Endodermal cell (in vitro differentiated cells): ENCODE data around the gene ARRDC1. TPM values are rescaled to one million over a fixed set of nuclear protein-coding genes. Genes with fewer than 3 reads are reported as not detected.

Source experiments
- DNase-seq: peaks from one replicate; pipeline ENCODE4 v3.0.0-alpha.2; 2017
- H3K27ac ChIP-seq: 2 replicates; pipeline ENCODE4 v1.5.1; 2013; ENCODE audit warnings: mild to moderate bottlenecking, low read depth, low read length, moderate library complexity
- H3K27me3 ChIP-seq: 2 replicates; pipeline ENCODE4 v1.6.1; 2013; ENCODE audit warnings: mild to moderate bottlenecking, low read length, moderate library complexity; ENCODE audit not compliant: insufficient read depth, control insufficient read depth, poor library complexity, severe bottlenecking
- H3K36me3 ChIP-seq: 2 replicates; pipeline ENCODE4 v1.7.0; 2013; ENCODE audit warnings: mild to moderate bottlenecking, low read length, moderate library complexity; ENCODE audit not compliant: control insufficient read depth, insufficient read depth
- H3K4me1 ChIP-seq: one replicate; pipeline ENCODE4 v1.7.0; 2013; ENCODE audit warnings: low read length; ENCODE audit not compliant: control insufficient read depth, insufficient read depth
- H3K4me3 ChIP-seq: 2 replicates; pipeline ENCODE4 v1.5.1; 2013; ENCODE audit warnings: mild to moderate bottlenecking, low read length, moderate library complexity
- H3K9ac ChIP-seq: 2 replicates; pipeline ENCODE4 v1.6.1; 2013; ENCODE audit warnings: mild to moderate bottlenecking, low read length, moderate library complexity; ENCODE audit not compliant: poor library complexity, severe bottlenecking; ENCODE audit errors: extremely low read depth
- H3K9me3 ChIP-seq: 2 replicates; pipeline ENCODE4 v1.6.1; 2013; ENCODE audit warnings: mild to moderate bottlenecking, low read length, moderate library complexity; ENCODE audit not compliant: control insufficient read depth
- H3K27ac Mint-ChIP-seq: 2 replicates; pipeline ENCODE4 v1.8.0; 2020; ENCODE audit warnings: mixed read lengths
- H3K27me3 Mint-ChIP-seq: 2 replicates; pipeline ENCODE4 v1.8.0; 2021; ENCODE audit warnings: mild to moderate bottlenecking, mixed read lengths; ENCODE audit not compliant: insufficient read depth
- H3K36me3 Mint-ChIP-seq: 2 replicates; pipeline ENCODE4 v1.8.0; 2020; ENCODE audit warnings: low read depth, mixed read lengths
- H3K4me1 Mint-ChIP-seq: 2 replicates; pipeline ENCODE4 v1.8.0; 2020; ENCODE audit warnings: mixed read lengths
- H3K4me3 Mint-ChIP-seq: 2 replicates; pipeline ENCODE4 v1.8.0; 2020; ENCODE audit warnings: mild to moderate bottlenecking, moderate library complexity, mixed read lengths
- H3K9me3 Mint-ChIP-seq: 2 replicates; pipeline ENCODE4 v1.8.0; 2020; ENCODE audit warnings: mild to moderate bottlenecking, mixed read lengths
- WGBS, 2 experiments: methylation state at CpG; one replicate each; pipeline versions ENCODE4 v1.1.5 to v1.1.7; 2013; ENCODE audit warnings: missing lambda C conversion rate in 2 of 2, mixed read lengths in 1 of 2; ENCODE audit not compliant: insufficient coverage in 1 of 2, insufficient read length in 1 of 2; 5-methylcytosine and 5-hydroxymethylcytosine counted together
- long read RNA-seq, 4 experiments: library from polyadenylated mRNA in 2 of 4; library from RNA in 1 of 4; library from capped mRNA in 1 of 4; stranded (forward) in 3 of 4; unstranded in 1 of 4; transcript quantifications; one replicate each; pipeline ENCODE4 v2.0.0, GENCODE V29; 2020 to 2021; ENCODE audit warnings: inconsistent platforms in 1 of 4
- polyA plus RNA-seq, 2 experiments: library from polyadenylated mRNA; stranded (reverse); fragments of 50-300 nt; gene quantifications; one replicate each; pipeline ENCODE4 v1.2.3, GENCODE V29; 2013
- total RNA-seq, 2 donors: library from RNA; stranded (reverse); fragmentation: NEBNext Ultra II Directional in 1 of 2; extraction: Animal tissue kit (Norgen Biotek cat#: 25700) in 1 of 2; gene quantifications; 2 replicates in 1 of 2; 3 replicates in 1 of 2; pipeline ENCODE4 v1.2.1, GENCODE V29; 2021
- TF ChIP-seq, protein P1 (sequence below): fragments of 200-600 bp; sonication (generic); conservative IDR thresholded peaks from 2 replicates; pipeline ENCODE4 v1.5.0; 2021; ENCODE audit warnings: antibody characterized with exemption, mild to moderate bottlenecking

Gene ARRDC1
- 10 to 100 TPM; 41.5 to 46.2 TPM for total RNA-seq
- 23.5 TPM for polyA plus RNA-seq (2013, experiment 1 of 2)
- polyA plus RNA-seq (2013, experiment 2 of 2): 18.6 TPM
- long read RNA-seq, experiment 1, partial matches to known transcripts: 7 of 17 reads
- long read RNA-seq, experiment 1, other reads (novel, unspliced or antisense): 6 of 17 reads
- long read RNA-seq, experiment 2, transcript ARRDC1-201 (8 exons, 1,586 nt): major isoform, 40 of 95 reads
- long read RNA-seq, experiment 2, partial matches to known transcripts: 17 of 95 reads
- long read RNA-seq, experiment 2, other reads (novel, unspliced or antisense): 36 of 95 reads
- long read RNA-seq, experiment 3, transcript ARRDC1-201 (8 exons, 1,586 nt): major isoform, 87 of 172 reads
- long read RNA-seq, experiment 3, partial matches to known transcripts: 34 of 172 reads
- long read RNA-seq, experiment 3, other reads (novel, unspliced or antisense): 51 of 172 reads
- long read RNA-seq, experiment 4, transcript ARRDC1-201 (8 exons, 1,586 nt): major isoform, 8 of 21 reads
- long read RNA-seq, experiment 4, partial matches to known transcripts: 5 of 21 reads
- long read RNA-seq, experiment 4, other reads (novel, unspliced or antisense): 8 of 21 reads

DNA sequence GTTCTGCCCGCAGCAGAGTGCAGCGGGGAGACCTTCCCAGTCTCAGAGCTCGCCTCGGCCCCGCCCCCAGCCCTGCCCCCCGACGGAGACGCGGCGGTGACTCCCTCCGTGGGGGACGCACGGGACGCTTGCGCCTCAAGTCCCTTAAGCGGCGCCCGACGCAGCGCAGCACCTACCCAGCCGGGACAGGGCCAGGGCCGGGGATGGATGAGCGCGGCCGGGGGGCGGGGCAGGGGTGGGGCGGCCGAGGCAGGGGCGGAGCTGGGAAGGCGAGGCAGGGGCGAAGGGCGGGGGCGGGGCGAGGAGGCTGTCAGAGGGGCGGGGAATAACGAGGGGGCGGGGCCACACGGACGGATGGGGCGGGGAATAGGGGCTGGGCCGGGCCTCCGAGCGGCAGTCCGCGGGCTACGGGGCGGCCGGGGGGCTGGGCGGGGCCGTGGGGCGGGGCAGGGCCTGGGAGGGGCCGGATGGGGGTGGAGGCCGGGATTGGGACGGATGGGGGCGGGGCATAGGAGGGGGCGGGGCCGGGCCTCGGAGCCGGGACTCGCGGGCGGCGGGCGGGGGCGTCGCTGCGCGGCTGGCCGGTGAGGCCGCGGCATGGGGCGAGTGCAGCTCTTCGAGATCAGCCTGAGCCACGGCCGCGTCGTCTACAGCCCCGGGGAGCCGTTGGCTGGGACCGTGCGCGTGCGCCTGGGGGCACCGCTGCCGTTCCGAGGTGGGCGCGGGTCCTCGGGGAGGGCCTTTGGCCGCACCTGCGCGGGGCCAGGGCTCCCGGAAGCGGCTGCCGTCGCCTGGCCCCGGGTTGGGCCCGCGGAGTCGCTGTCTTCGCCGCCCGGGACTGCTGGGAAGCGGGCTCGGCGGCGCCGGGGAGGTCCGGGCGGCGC lies at the start of gene ARRDC1:
Gene ARRDC1, plus strand, starts transcription at position 566 of the 884 bp plus-strand sequence. Its CDS starts 32 bp downstream, at position 598.
- no peaks in the 10 kb centered on the region for H3K36me3 Mint-ChIP-seq
- Histone ChIP-seq H3K27ac (no peak within 1 kb of the TSS), H3K9me3 (no peaks in the 10 kb centered on the region), H3K4me3 (peak within 1 kb of the TSS; percentile 77), H3K36me3 (no peaks in the 10 kb centered on the region), H3K4me1 (no peaks in the 10 kb centered on the region), H3K9ac (peak within 1 kb of the TSS; percentile 47), H3K27me3 (no peaks in the 10 kb centered on the region)
- H3K4me1 Mint-ChIP-seq: peaks cover 20% of the 10 kb centered on the region
- H3K27me3 Mint-ChIP-seq: peaks cover 6% of the 10 kb centered on the region
- WGBS, 2 experiments: 0% methylated on average over 13 to 109 of the region's 111 CpGs
- no peak within 1 kb of the TSS for H3K27ac Mint-ChIP-seq
- TF ChIP-seq, protein P1, sequence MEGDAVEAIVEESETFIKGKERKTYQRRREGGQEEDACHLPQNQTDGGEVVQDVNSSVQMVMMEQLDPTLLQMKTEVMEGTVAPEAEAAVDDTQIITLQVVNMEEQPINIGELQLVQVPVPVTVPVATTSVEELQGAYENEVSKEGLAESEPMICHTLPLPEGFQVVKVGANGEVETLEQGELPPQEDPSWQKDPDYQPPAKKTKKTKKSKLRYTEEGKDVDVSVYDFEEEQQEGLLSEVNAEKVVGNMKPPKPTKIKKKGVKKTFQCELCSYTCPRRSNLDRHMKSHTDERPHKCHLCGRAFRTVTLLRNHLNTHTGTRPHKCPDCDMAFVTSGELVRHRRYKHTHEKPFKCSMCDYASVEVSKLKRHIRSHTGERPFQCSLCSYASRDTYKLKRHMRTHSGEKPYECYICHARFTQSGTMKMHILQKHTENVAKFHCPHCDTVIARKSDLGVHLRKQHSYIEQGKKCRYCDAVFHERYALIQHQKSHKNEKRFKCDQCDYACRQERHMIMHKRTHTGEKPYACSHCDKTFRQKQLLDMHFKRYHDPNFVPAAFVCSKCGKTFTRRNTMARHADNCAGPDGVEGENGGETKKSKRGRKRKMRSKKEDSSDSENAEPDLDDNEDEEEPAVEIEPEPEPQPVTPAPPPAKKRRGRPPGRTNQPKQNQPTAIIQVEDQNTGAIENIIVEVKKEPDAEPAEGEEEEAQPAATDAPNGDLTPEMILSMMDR: no peak
- no peaks in the 10 kb centered on the region for H3K9me3 Mint-ChIP-seq
- DNase-seq: peak; percentile 99
- H3K4me3 Mint-ChIP-seq: peak within 1 kb of the TSS; percentile 62

- 92 to 95% methylated on average over 21 to 24 of the region's 24 CpGs for WGBS, 2 experiments
- H3K27ac ChIP-seq: no peak overlapping the region
- no peaks in the 10 kb centered on the region for H3K27me3 Mint-ChIP-seq
- no peak overlapping the region for H3K9ac ChIP-seq
- peak overlapping the region; percentile 6 for H3K27ac Mint-ChIP-seq
- H3K9me3 Mint-ChIP-seq: peaks cover 10% of the 10 kb centered on the region
- peaks cover 54% of the 10 kb centered on the region for H3K36me3 Mint-ChIP-seq
- H3K9me3 ChIP-seq: peaks cover 5% of the 10 kb centered on the region
- no peak overlapping the region for H3K4me3 Mint-ChIP-seq
- H3K4me1 Mint-ChIP-seq: no peaks in the 10 kb centered on the region
- DNase-seq: no peak
- H3K36me3 ChIP-seq: peaks cover 53% of the 10 kb centered on the region
- H3K27me3 ChIP-seq: no peaks in the 10 kb centered on the region
- H3K4me3 ChIP-seq: no peak overlapping the region
- H3K4me1 ChIP-seq: no peaks in the 10 kb centered on the region
- TF ChIP-seq, protein P1: no peak
These were observed 49.2 kb upstream of the ARRDC1 start for GRCh38 chr9:137556069-137556838.

DNA sequence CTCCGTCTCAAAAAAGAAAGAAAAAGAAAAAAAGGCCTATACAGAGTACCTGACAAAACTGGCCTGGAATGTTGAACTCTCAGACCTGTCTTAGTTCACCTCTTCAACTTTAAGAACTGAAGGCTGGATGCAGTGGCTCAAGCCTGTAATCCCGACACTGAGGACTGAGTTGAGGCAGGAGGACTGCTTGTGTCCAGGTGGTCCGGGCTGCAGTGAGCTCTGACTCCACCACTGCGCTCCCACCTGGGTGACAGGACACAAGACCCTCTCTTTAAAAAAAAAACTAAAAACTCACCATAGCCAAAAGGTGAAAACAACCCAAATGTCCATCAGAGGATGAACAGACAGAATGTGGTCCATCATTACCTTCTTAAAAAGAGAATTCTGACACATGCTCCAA lies 47.4 kb upstream of the ARRDC1 start:
- no peaks in the 10 kb centered on the region for H3K27me3 ChIP-seq
- no peaks in the 10 kb centered on the region for H3K4me1 Mint-ChIP-seq
- WGBS, 2 experiments: 93 to 95% methylated on average over 2 to 4 of the region's 4 CpGs
- no peak overlapping the region for H3K4me3 ChIP-seq
- no peak overlapping the region for H3K4me3 Mint-ChIP-seq
- TF ChIP-seq, protein P1: no peak
- DNase-seq: no peak
- peaks cover 66% of the 10 kb centered on the region for H3K36me3 Mint-ChIP-seq
- H3K9ac ChIP-seq: no peak overlapping the region
- no peaks in the 10 kb centered on the region for H3K4me1 ChIP-seq
- peaks cover 10% of the 10 kb centered on the region for H3K9me3 Mint-ChIP-seq
- H3K27ac ChIP-seq: no peak overlapping the region
- no peak overlapping the region for H3K27ac Mint-ChIP-seq
- peaks cover 63% of the 10 kb centered on the region for H3K36me3 ChIP-seq
- no peaks in the 10 kb centered on the region for H3K27me3 Mint-ChIP-seq
- H3K9me3 ChIP-seq: peaks cover 5% of the 10 kb centered on the region
